PC-3 (cell line): ENCODE results near the gene SLC25A17. TPM values are rescaled to one million over a fixed set of nuclear protein-coding genes. Genes with fewer than 3 reads are reported as not detected.

Experiments used
- ATAC-seq: fragments of 200-7000 bp; cut with Tn5 transposase; 2 replicates; pipeline ENCODE4 v1.9.1; 2020; ENCODE audit warnings: mild to moderate bottlenecking, moderate library complexity
- BruUV-seq: library from RNA; stranded (reverse); fragments of 400-500 nt; replicated peaks from 2 replicates; lab custom pipeline; 2021; lab: Mats Ljungman, UMichigan
- CTCF ChIA-PET: fragments of 300-600 bp; sonication (Branson Sonifier 250); formaldehyde crosslinking; loops from one replicate; lab custom pipeline; 2022; ENCODE audit warnings: antibody characterized with exemption; lab: Charles Lee
- POLR2A ChIA-PET: fragments of 300-600 bp; sonication (Branson Sonifier 250); formaldehyde crosslinking; loops from one replicate; lab custom pipeline; 2022; ENCODE audit warnings: antibody characterized with exemption; ENCODE audit not compliant: unreplicated experiment; lab: Charles Lee
- DNase-seq: peaks from one replicate; pipeline ENCODE4 v3.0.0-alpha.2; 2015
- H2AFZ ChIP-seq: fragments of 300-600 bp; sonication (generic); 2 replicates; pipeline ENCODE4 v1.6.0; 2016; ENCODE audit warnings: antibody characterized with exemption, low read length
- H3F3A ChIP-seq: fragments of 300-600 bp; sonication (generic); one replicate; pipeline ENCODE4 v1.6.0; 2017; ENCODE audit warnings: antibody characterized with exemption, low read length, control low read depth, mild to moderate bottlenecking; ENCODE audit not compliant: unreplicated experiment
- H3K27ac ChIP-seq: fragments of 300-600 bp; sonication (generic); 2 replicates; pipeline ENCODE4 v1.5.1; 2016; ENCODE audit warnings: mild to moderate bottlenecking, low read length
- H3K27me3 ChIP-seq: fragments of 300-600 bp; sonication (generic); 2 replicates; pipeline ENCODE4 v1.6.1; 2016; ENCODE audit warnings: low read length, mixed read lengths
- H3K36me3 ChIP-seq: fragments of 300-600 bp; sonication (generic); 2 replicates; pipeline ENCODE4 v1.6.1; 2016; ENCODE audit warnings: low read depth, mixed run types, low read length, mixed read lengths
- H3K4me1 ChIP-seq: fragments of 300-600 bp; sonication (generic); 2 replicates; pipeline ENCODE4 v1.5.1; 2016; ENCODE audit warnings: low read length; ENCODE audit not compliant: insufficient read depth
- H3K4me2 ChIP-seq: fragments of 300-600 bp; sonication (generic); 2 replicates; pipeline ENCODE4 v1.6.0; 2016; ENCODE audit warnings: low read length
- H3K4me3 ChIP-seq: fragments of 300-600 bp; sonication (generic); 2 replicates; pipeline ENCODE4 v1.5.1; 2016; ENCODE audit warnings: mild to moderate bottlenecking, low read length, mixed read lengths
- H3K79me2 ChIP-seq: fragments of 300-600 bp; sonication (generic); 2 replicates; pipeline ENCODE4 v1.6.1; 2017; ENCODE audit warnings: low read length, mixed read lengths
- H3K9ac ChIP-seq: fragments of 300-600 bp; sonication (generic); 2 replicates; pipeline ENCODE4 v1.6.0; 2016; ENCODE audit warnings: mild to moderate bottlenecking, low read length
- H3K9me2 ChIP-seq: fragments of 300-600 bp; sonication (generic); replicated peaks from 2 replicates; pipeline ENCODE4 v1.6.1; 2016; ENCODE audit warnings: mixed run types, low read length, mixed read lengths
- H3K9me3 ChIP-seq: fragments of 300-600 bp; sonication (generic); 2 replicates; pipeline ENCODE4 v1.6.1; 2016; ENCODE audit warnings: low read length, mixed read lengths
- H4K20me1 ChIP-seq: fragments of 300-600 bp; sonication (generic); 2 replicates; pipeline ENCODE4 v1.6.1; 2016; ENCODE audit warnings: low read length, mixed read lengths
- CTCF ChIP-seq: fragments of 300-600 bp; sonication (generic); conservative IDR thresholded peaks from 2 replicates; pipeline ENCODE4 v1.5.1; 2017; ENCODE audit warnings: antibody characterized with exemption, low read depth, mild to moderate bottlenecking, low read length
- EZH2 ChIP-seq: fragments of 300-600 bp; sonication (generic); IDR thresholded peaks from one replicate; pipeline ENCODE4 v1.6.1; 2017; ENCODE audit warnings: antibody characterized with exemption, mild to moderate bottlenecking, low read length; ENCODE audit not compliant: unreplicated experiment
- EZH2phosphoT487 ChIP-seq: fragments of 300-600 bp; sonication (generic); IDR thresholded peaks from 2 replicates; pipeline ENCODE4 v1.6.1; 2018; ENCODE audit warnings: mild to moderate bottlenecking, antibody characterized with exemption, low read length, borderline replicate concordance
- intact Hi-C: fragments of 100-400 bp; cut with micrococcal nuclease; formaldehyde crosslinking; loops from 2 replicates; pipeline ENCODE4 v1.9.0; 2023
- total RNA-seq: library from RNA; depleted of rRNA; stranded (reverse); fragments of >200 nt; gene quantifications from 2 replicates; pipeline ENCODE4 v1.2.3, GENCODE V29; 2014

SLC25A17 gene
- total RNA-seq, 1 experiment from 2014 or later, result 18.3 TPM

- Histone ChIP-seq H2AFZ (no peak overlapping the region), H3K27me3 (no peaks in the 10 kb centered on the region), H3K79me2 (no peaks in the 10 kb centered on the region), H3K4me1 (no peaks in the 10 kb centered on the region), H4K20me1 (no peaks in the 10 kb centered on the region), H3K9ac (no peak overlapping the region), H3K9me3 (no peaks in the 10 kb centered on the region), H3K36me3 (no peaks in the 10 kb centered on the region), H3K27ac (no peak overlapping the region), H3K4me2 (no peak overlapping the region), H3K4me3 (no peak overlapping the region), H3F3A (no peaks in the 10 kb centered on the region), H3K9me2 (no peaks in the 10 kb centered on the region)
- no peak for DNase-seq
- ChIA-PET POLR2A (no interaction called here), CTCF (no interaction called here)
- ATAC-seq, result no peak
- BruUV-seq, result no TSS peak
- intact Hi-C loops, result no loop called here
- TF ChIP-seq CTCF (no peak), EZH2phosphoT487 (no peak), EZH2 (no peak)
Measured at GRCh38 chr22:40747361-40747760, 71.8 kb downstream of the SLC25A17 start.

GRCh38 chr22:40746428-40747220 lies 72.5 kb downstream of the SLC25A17 start:
- Histone ChIP-seq H3K4me1 (no peaks in the 10 kb centered on the region), H3K9me2 (no peaks in the 10 kb centered on the region), H3K27ac (no peak overlapping the region), H3K4me3 (no peak overlapping the region), H3K9me3 (no peaks in the 10 kb centered on the region), H3F3A (no peaks in the 10 kb centered on the region), H2AFZ (no peak overlapping the region), H3K27me3 (no peaks in the 10 kb centered on the region), H3K36me3 (no peaks in the 10 kb centered on the region), H3K79me2 (no peaks in the 10 kb centered on the region), H3K4me2 (no peak overlapping the region), H3K9ac (no peak overlapping the region), H4K20me1 (no peaks in the 10 kb centered on the region)
- ChIA-PET CTCF (no interaction called here), POLR2A (no interaction called here)
- no TSS peak for BruUV-seq
- no peak for TF ChIP-seq EZH2phosphoT487
- no peak for TF ChIP-seq EZH2
- no peak for TF ChIP-seq CTCF
- ATAC-seq (no peak), DNase-seq (no peak)
- intact Hi-C loops, result no loop called here

GRCh38 chr22:40743768-40744167 lies 75.4 kb downstream of the SLC25A17 start:
- Histone ChIP-seq H3K79me2 (no peaks in the 10 kb centered on the region), H2AFZ (no peak overlapping the region), H3K9ac (no peak overlapping the region), H3K4me1 (no peaks in the 10 kb centered on the region), H3K4me3 (no peak overlapping the region), H3F3A (no peaks in the 10 kb centered on the region), H4K20me1 (no peaks in the 10 kb centered on the region), H3K27ac (no peak overlapping the region), H3K36me3 (no peaks in the 10 kb centered on the region), H3K9me2 (no peaks in the 10 kb centered on the region), H3K9me3 (no peaks in the 10 kb centered on the region), H3K27me3 (no peaks in the 10 kb centered on the region), H3K4me2 (no peak overlapping the region)
- no peak for ATAC-seq
- BruUV-seq, result no TSS peak
- DNase-seq, result no peak
- CTCF ChIA-PET, result no interaction called here
- intact Hi-C loops, result no loop called here
- POLR2A ChIA-PET, result no interaction called here
- TF ChIP-seq EZH2 (no peak), EZH2phosphoT487 (no peak), CTCF (no peak)
